Ishikawa (cell line): ENCODE data around the gene LCE1E.

Experiments
- CEBPB ChIP-seq: IDR thresholded peaks from 2 replicates; pipeline ENCODE4 v1.6.1; 2012
- CREB1 ChIP-seq: IDR thresholded peaks from 2 replicates; pipeline ENCODE4 v1.6.1; 2012; ENCODE audit warnings: low read depth
- EGR1 ChIP-seq: IDR thresholded peaks from 2 replicates; pipeline ENCODE4 v1.6.1; 2012
- EP300 ChIP-seq: IDR thresholded peaks from 2 replicates; pipeline ENCODE4 v1.6.1; 2012; ENCODE audit warnings: borderline replicate concordance
- NFIC ChIP-seq: IDR thresholded peaks from 2 replicates; pipeline ENCODE4 v1.6.1; 2012
- RAD21 ChIP-seq: IDR thresholded peaks from 2 replicates; pipeline ENCODE4 v1.6.1; 2012; ENCODE audit warnings: low read depth
- REST ChIP-seq: IDR thresholded peaks from 2 replicates; pipeline ENCODE4 v1.6.1; 2012; ENCODE audit warnings: low read depth, mild to moderate bottlenecking
- TAF1 ChIP-seq: IDR thresholded peaks from 2 replicates; pipeline ENCODE4 v1.6.1; 2012; ENCODE audit warnings: low read depth, mild to moderate bottlenecking
- TEAD4 ChIP-seq: IDR thresholded peaks from 2 replicates; pipeline ENCODE4 v1.6.1; 2012
- YY1 ChIP-seq: IDR thresholded peaks from 2 replicates; pipeline ENCODE4 v1.6.1; 2012; ENCODE audit warnings: low read depth
- ZBTB7A ChIP-seq: IDR thresholded peaks from 2 replicates; pipeline ENCODE4 v1.6.1; 2012; ENCODE audit warnings: low read depth
- TF ChIP-seq, protein P1 (sequence below): IDR thresholded peaks from 2 replicates; pipeline ENCODE4 v1.6.1; 2012

DNA sequence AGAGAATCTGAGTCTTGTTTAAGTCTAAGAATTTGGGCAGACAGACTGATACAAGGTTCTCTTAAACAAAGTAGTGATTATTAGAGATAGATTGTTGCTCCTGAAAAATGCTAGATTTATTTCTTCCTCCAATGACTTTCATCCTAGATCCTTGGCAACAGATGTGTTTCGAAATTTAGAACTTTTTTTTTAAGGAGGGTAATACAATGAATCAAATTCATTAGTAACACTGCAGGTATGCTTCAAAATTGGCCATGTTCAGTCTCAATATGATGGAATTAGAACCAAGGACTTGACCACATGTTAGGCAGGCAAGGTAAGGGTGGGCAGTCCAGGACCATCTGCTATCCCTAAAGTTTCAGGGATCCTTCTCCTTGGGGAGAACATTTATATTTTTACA is 15.6 kb upstream of the LCE1E start:
- TF ChIP-seq CEBPB (no peak), EGR1 (no peak), ZBTB7A (no peak), TAF1 (no peak), REST (no peak), RAD21 (no peak), EP300 (no peak), NFIC (no peak), TEAD4 (no peak), YY1 (no peak), CREB1 (no peak)
- TF ChIP-seq, protein P1, sequence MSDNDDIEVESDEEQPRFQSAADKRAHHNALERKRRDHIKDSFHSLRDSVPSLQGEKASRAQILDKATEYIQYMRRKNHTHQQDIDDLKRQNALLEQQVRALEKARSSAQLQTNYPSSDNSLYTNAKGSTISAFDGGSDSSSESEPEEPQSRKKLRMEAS = no peak
